ENCODE results near the gene ENOX1. TPM values are rescaled to one million over a fixed set of nuclear protein-coding genes. Genes with fewer than 3 reads are reported as not detected.
"Not testable (repeated sequence)": the region's sequence is repeated elsewhere in the genome, so short reads cannot be mapped to it uniquely, and the experiment has no call there.

ENOX1 gene
- total and polyA plus RNA-seq, 7 donors: 0.34 to 7.1 (median 1.1) TPM

DNA sequence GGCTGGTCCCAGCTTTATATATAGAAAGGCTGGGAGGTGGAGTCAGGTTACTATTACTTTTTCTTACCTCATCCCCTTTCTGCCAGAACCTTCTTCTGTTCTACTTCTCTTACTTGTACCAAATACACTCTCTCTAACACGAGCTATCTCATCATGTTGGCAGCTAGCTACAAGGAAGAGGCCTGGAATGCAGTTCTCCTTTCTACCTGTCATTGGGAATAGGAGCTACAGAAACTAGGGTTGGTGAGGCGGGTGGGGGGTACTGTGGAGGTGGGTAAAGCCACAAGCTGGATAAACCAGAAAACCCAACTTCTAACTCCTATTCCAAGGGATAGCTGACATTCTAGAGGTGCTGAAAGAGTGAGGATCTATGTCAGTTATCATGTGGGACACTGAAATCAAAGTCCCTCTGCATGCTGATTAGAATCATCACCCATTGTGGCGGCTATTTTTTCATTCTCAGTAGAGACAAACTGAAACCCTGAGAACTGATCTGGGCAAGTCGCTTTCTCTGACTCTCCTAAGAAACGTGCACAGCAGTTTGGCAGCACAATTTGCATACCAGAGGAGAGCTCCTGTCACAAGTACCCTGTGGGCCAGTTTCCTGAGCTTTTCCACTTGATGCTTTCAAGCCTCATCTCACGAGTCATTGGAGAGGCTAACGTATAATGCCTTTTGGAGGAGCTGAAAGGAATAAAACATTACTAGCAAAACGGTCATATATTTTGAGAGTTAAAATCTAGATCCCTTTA, 358.1 kb downstream of the ENOX1 start:
- no peak overlapping the region for H3K4me3 ChIP-seq
- H3K9me3 ChIP-seq: no peaks in the 10 kb centered on the region
- no peak overlapping the region for H3K27ac ChIP-seq
- H3K4me1 ChIP-seq: peaks cover 31% of the 10 kb centered on the region
- ATAC-seq: no peak
- no peaks in the 10 kb centered on the region for H3K27me3 ChIP-seq (ENCODE audit: insufficient read depth in 3 of 3, low read length in 2 of 3)
- TF ChIP-seq, protein P1, sequence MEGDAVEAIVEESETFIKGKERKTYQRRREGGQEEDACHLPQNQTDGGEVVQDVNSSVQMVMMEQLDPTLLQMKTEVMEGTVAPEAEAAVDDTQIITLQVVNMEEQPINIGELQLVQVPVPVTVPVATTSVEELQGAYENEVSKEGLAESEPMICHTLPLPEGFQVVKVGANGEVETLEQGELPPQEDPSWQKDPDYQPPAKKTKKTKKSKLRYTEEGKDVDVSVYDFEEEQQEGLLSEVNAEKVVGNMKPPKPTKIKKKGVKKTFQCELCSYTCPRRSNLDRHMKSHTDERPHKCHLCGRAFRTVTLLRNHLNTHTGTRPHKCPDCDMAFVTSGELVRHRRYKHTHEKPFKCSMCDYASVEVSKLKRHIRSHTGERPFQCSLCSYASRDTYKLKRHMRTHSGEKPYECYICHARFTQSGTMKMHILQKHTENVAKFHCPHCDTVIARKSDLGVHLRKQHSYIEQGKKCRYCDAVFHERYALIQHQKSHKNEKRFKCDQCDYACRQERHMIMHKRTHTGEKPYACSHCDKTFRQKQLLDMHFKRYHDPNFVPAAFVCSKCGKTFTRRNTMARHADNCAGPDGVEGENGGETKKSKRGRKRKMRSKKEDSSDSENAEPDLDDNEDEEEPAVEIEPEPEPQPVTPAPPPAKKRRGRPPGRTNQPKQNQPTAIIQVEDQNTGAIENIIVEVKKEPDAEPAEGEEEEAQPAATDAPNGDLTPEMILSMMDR (IDR thresholded peaks at IDR 0.05): no peak
- intact Hi-C loops (cut with DNase I): no loop called here
- WGBS, 3 donors: 65 to 78% (median 76%) methylated on average over 8 of the region's 8 CpGs
- DNase-seq: no peak
- H3K36me3 ChIP-seq (ENCODE audit: insufficient read depth in 1 of 2, low read depth in 1 of 2): no peaks in the 10 kb centered on the region

DNA sequence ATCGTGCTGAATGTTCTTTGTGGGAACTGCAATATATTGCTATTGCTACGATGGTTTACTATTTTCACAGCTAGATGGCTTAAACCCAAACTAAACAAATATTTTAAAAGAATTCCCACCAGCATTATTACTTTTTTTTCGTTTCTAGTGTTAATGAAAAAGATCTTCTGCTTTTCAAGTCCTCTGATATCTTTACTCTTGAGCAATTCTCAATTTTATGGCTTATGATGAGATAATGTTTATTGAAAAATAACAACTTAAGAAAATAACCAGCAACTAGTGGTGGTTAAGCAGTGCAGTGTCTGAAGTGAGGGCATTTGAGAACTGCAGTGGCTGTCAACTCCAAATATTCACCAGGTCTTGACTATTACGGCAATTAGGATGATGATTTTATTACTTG, 360.4 kb downstream of the ENOX1 start:
- H3K9me3 ChIP-seq: no peaks in the 10 kb centered on the region
- ATAC-seq (no peak), DNase-seq (no peak)
- TF ChIP-seq, protein P1 (IDR thresholded peaks at IDR 0.05): no peak
- no peak overlapping the region for H3K4me3 ChIP-seq
- H3K36me3 ChIP-seq (ENCODE audit: insufficient read depth in 1 of 2, low read depth in 1 of 2): no peaks in the 10 kb centered on the region
- no peak overlapping the region for H3K27ac ChIP-seq
- no peaks in the 10 kb centered on the region for H3K27me3 ChIP-seq (ENCODE audit: insufficient read depth in 3 of 3, low read length in 2 of 3)
- intact Hi-C loops (cut with DNase I): no loop called here
- peaks cover 9% of the 10 kb centered on the region for H3K4me1 ChIP-seq
- 71 to 77% (median 76%) methylated on average over 4 of the region's 4 CpGs for WGBS, 3 donors

DNA sequence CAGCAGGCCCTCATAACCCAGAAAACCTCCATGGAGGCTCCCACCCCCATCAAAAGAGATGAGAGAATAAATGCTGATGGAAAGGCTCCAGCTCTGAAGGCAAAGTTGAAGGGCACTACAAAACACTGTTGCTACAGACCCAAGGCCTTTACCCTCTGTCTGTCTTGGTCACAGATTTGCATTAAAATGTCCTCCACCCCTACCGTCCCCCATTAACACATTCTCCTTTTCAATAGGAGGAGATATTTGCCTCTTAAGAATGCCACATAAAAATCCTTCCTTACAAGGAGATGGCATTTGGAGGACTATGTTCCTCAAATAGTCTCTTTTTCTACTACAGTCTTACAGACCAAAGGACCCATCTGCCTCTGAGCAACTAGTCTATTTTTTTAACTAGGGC, 361.5 kb downstream of the ENOX1 start:
- Histone ChIP-seq H3K27ac (no peak overlapping the region), H3K9me3 (peaks cover 4% of the 10 kb centered on the region), H3K4me1 (peaks cover 5% of the 10 kb centered on the region), H3K27me3 (ENCODE audit: insufficient read depth in 3 of 3, low read length in 2 of 3) (no peaks in the 10 kb centered on the region), H3K4me3 (no peak overlapping the region), H3K36me3 (ENCODE audit: insufficient read depth in 1 of 2, low read depth in 1 of 2) (no peaks in the 10 kb centered on the region)
- DNase-seq (no peak), ATAC-seq (no peak)
- WGBS, 3 donors: 96 to 100% (median 100%) methylated on average over 1 of the region's 1 CpG
- intact Hi-C loops (cut with DNase I): no loop called here
- TF ChIP-seq, protein P1 (IDR thresholded peaks at IDR 0.05): no peak

DNA sequence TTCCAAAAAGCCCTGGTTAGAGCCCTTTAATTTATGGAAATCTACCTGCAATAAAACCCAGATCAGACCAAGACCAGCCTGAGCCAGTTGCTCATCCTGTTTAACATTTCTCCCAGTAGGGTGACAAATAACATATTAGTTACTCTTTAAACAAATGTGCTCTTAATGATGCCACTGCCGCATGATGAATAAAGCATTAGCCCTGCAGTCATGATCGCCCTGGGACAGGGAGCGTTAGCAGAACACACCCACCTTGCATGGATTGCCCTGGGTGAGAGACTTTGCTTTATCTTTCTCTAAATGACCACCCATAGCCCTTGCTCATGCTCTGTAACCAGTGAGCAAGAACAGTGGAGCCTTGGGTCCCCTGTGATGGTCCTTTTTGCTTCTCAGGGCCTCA, 362.4 kb downstream of the ENOX1 start:
- Histone ChIP-seq H3K4me3 (no peak overlapping the region), H3K27ac (no peak overlapping the region), H3K27me3 (ENCODE audit: insufficient read depth in 3 of 3, low read length in 2 of 3) (no peaks in the 10 kb centered on the region), H3K9me3 (peaks cover 6% of the 10 kb centered on the region), H3K36me3 (ENCODE audit: insufficient read depth in 1 of 2, low read depth in 1 of 2) (no peaks in the 10 kb centered on the region), H3K4me1 (peaks cover 5% of the 10 kb centered on the region)
- ATAC-seq (no peak), DNase-seq (no peak)
- intact Hi-C loops (cut with DNase I): no loop called here
- 91 to 98% (median 95%) methylated on average over 3 of the region's 3 CpGs for WGBS, 3 donors
- TF ChIP-seq, protein P1 (IDR thresholded peaks at IDR 0.05): no peak

DNA sequence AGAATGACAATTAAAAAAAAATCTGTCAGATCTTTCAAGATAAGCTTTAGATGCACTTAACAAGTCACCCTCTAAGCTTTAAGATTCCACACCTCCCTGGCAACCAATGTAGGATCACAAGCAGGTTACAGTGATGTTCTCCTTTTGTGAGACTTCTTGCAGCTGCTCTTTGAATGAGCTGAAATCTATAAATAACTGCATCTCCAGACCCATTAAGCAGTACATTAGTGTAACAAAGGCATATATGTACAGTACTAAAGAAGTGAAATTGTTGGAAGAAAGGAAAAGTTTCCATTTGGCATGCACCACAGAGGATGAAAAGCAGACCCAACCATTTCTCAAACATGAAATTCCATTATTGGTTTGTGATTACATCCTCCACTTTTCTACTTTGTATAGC, 364.7 kb downstream of the ENOX1 start:
- Histone ChIP-seq H3K9me3 (peaks cover 6% of the 10 kb centered on the region), H3K27me3 (ENCODE audit: insufficient read depth in 3 of 3, low read length in 2 of 3) (no peaks in the 10 kb centered on the region), H3K4me3 (no peak overlapping the region), H3K36me3 (ENCODE audit: insufficient read depth in 1 of 2, low read depth in 1 of 2) (no peaks in the 10 kb centered on the region), H3K4me1 (no peaks in the 10 kb centered on the region), H3K27ac (no peak overlapping the region)
- no peak for DNase-seq
- intact Hi-C loops (cut with DNase I): no loop called here
- ATAC-seq: peak in 3 of 4 donors; percentile 58 to 83 (median 79)
- TF ChIP-seq, protein P1 (IDR thresholded peaks at IDR 0.05): no peak

DNA sequence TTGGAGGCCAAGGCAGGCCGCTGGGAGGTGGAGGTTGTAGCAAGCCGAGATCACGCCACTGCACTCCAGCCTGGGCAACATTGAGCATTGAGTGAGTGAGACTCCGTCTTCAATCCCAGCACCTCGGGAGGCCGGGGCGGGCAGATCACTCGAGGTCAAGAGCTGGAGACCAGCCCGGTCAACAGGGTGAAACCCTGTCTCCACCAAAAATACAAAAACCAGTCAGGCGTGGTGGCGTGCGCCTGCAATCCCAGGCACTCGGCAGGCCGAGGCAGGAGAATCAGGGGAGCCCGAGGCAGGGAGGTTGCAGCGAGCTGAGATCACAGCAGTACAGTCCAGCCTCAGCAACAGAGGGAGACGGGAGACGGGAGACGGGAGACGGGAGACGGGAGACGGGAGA, 369.9 kb downstream of the ENOX1 start:
- H3K36me3 ChIP-seq (ENCODE audit: insufficient read depth in 1 of 2, low read depth in 1 of 2); H3K4me3 ChIP-seq; DNase-seq; intact Hi-C loops (cut with DNase I); H3K9me3 ChIP-seq; ATAC-seq; H3K27me3 ChIP-seq (ENCODE audit: insufficient read depth in 3 of 3, low read length in 2 of 3); H3K27ac ChIP-seq; H3K4me1 ChIP-seq: not testable (repeated sequence)
- WGBS, 3 donors: 97 to 99% (median 98%) methylated on average over 16 to 22 of the region's 22 CpGs

DNA sequence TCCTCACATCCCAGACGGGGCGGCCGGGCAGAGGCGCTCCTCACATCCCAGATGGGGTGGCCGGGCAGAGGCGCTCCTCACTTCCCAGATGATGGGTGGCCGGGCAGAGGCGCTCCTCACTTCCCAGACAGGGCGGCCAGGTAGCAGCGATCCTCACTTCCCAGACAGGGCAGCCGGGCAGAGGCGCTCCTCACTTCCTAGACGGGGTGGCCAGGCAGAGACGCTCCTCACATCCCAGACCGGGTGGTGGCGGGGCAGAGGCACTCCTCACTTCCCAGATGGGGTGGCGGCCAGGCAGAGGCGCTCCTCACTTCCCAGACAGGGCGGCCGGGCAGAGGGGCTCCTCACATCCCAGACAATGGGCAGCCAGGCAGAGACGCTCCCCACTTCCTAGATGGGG, 370.4 kb downstream of the ENOX1 start:
- H3K36me3 ChIP-seq (ENCODE audit: insufficient read depth in 1 of 2, low read depth in 1 of 2); intact Hi-C loops (cut with DNase I); H3K9me3 ChIP-seq; ATAC-seq; H3K4me1 ChIP-seq; H3K4me3 ChIP-seq; H3K27me3 ChIP-seq (ENCODE audit: insufficient read depth in 3 of 3, low read length in 2 of 3); H3K27ac ChIP-seq; DNase-seq: not testable (repeated sequence)
- WGBS, 3 donors: 91 to 94% (median 92%) methylated on average over 15 to 21 of the region's 21 CpGs
